ENCODE data around the gene FAXC.

FAXC gene

GRCh38 chr6:99349171-99350141 lies at the start of gene FAXC:
FAXC (minus strand) TSS chr6:99349674; CDS start chr6:99349372, 302 bp downstream.
- in situ Hi-C loops (cut with MboI; ENCODE audit: low sequenced_read_pairs) = no loop called here

- in situ Hi-C loops (cut with MboI; ENCODE audit: low sequenced_read_pairs) = no loop called here
These were observed 47.8 kb upstream of the FAXC start for GRCh38 chr6:99397287-99397686.

- in situ Hi-C loops (cut with MboI; ENCODE audit: low sequenced_read_pairs) = no loop called here
These were observed 44.4 kb upstream of the FAXC start, which contains the start of gene COQ3 for GRCh38 chr6:99393698-99394531. COQ3 (minus strand) TSS chr6:99394195; CDS start chr6:99394179, 16 bp downstream.

- in situ Hi-C loops (cut with MboI; ENCODE audit: low sequenced_read_pairs) = no loop called here
These were observed 43.9 kb upstream of the FAXC start for GRCh38 chr6:99393366-99393697.

GRCh38 chr6:99390896-99391295 lies 41.4 kb upstream of the FAXC start:
- in situ Hi-C loops (cut with MboI; ENCODE audit: low sequenced_read_pairs) = no loop called here

- in situ Hi-C loops (cut with MboI; ENCODE audit: low sequenced_read_pairs) = no loop called here
These were observed 35.0 kb upstream of the FAXC start for GRCh38 chr6:99384507-99384906.

- in situ Hi-C loops (cut with MboI; ENCODE audit: low sequenced_read_pairs) = no loop called here
These were observed 29.2 kb upstream of the FAXC start for GRCh38 chr6:99378636-99379035.

- in situ Hi-C loops (cut with MboI; ENCODE audit: low sequenced_read_pairs) = no loop called here
These were observed 20.1 kb upstream of the FAXC start for GRCh38 chr6:99369533-99369932.

GRCh38 chr6:99366852-99367251 lies 17.4 kb upstream of the FAXC start:
- in situ Hi-C loops (cut with MboI; ENCODE audit: low sequenced_read_pairs) = no loop called here

GRCh38 chr6:99364026-99364425 lies 14.6 kb upstream of the FAXC start:
- in situ Hi-C loops (cut with MboI; ENCODE audit: low sequenced_read_pairs) = no loop called here

GRCh38 chr6:99362678-99363268 lies 13.3 kb upstream of the FAXC start:
- in situ Hi-C loops (cut with MboI; ENCODE audit: low sequenced_read_pairs) = no loop called here

GRCh38 chr6:99359800-99360199 lies 10.3 kb upstream of the FAXC start:
- in situ Hi-C loops (cut with MboI; ENCODE audit: low sequenced_read_pairs) = no loop called here

GRCh38 chr6:99356641-99357040 lies 7.2 kb upstream of the FAXC start:
- in situ Hi-C loops (cut with MboI; ENCODE audit: low sequenced_read_pairs) = no loop called here

- in situ Hi-C loops (cut with MboI; ENCODE audit: low sequenced_read_pairs) = no loop called here
These were observed 5.5 kb upstream of the FAXC start for GRCh38 chr6:99354983-99355382.

- in situ Hi-C loops (cut with MboI; ENCODE audit: low sequenced_read_pairs) = no loop called here
These were observed 3.7 kb upstream of the FAXC start for GRCh38 chr6:99353126-99353525.

- in situ Hi-C loops (cut with MboI; ENCODE audit: low sequenced_read_pairs) = no loop called here
These were observed 1.1 kb upstream of the FAXC start for GRCh38 chr6:99350573-99350972.

GRCh38 chr6:99348288-99349170 lies 945 bp downstream of the FAXC start:
- in situ Hi-C loops (cut with MboI; ENCODE audit: low sequenced_read_pairs) = no loop called here

GRCh38 chr6:99347804-99348203 lies 1.7 kb downstream of the FAXC start:
- in situ Hi-C loops (cut with MboI; ENCODE audit: low sequenced_read_pairs) = no loop called here

GRCh38 chr6:99346595-99346994 lies 2.9 kb downstream of the FAXC start:
- in situ Hi-C loops (cut with MboI; ENCODE audit: low sequenced_read_pairs) = no loop called here

- in situ Hi-C loops (cut with MboI; ENCODE audit: low sequenced_read_pairs) = no loop called here
These were observed 4.3 kb downstream of the FAXC start for GRCh38 chr6:99345164-99345563.
